Astrocyte of the spinal cord (primary cell): ENCODE measurements around the gene ECSCR.
"Not testable (repeated sequence)": the region's sequence is repeated elsewhere in the genome, so short reads cannot be mapped to it uniquely, and the experiment has no call there.

Experiments used
- DNase-seq: peaks from one replicate; pipeline ENCODE4 v3.0.0; 2011; ENCODE audit warnings: low read depth, low spot score
- H3K4me3 ChIP-seq: 2 replicates; pipeline ENCODE4 v1.5.1; 2011; ENCODE audit warnings: low read depth, mild to moderate bottlenecking, low read length, moderate library complexity
- in situ Hi-C: cut with HindIII; loops from 2 replicates; pipeline ENCODE4 v1.10.0; 2017; ENCODE audit warnings: low sequenced_read_pairs
- TF ChIP-seq, protein P1 (sequence below): IDR thresholded peaks from 2 replicates; pipeline ENCODE4 v1.5.1; 2012; ENCODE audit warnings: low read depth, mild to moderate bottlenecking, low read length, inconsistent platforms

The ECSCR gene, protein sequence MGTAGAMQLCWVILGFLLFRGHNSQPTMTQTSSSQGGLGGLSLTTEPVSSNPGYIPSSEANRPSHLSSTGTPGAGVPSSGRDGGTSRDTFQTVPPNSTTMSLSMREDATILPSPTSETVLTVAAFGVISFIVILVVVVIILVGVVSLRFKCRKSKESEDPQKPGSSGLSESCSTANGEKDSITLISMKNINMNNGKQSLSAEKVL

GRCh38 chr5:139462586-139463276 lies at the start of gene ECSCR:
Gene ECSCR (minus strand): TSS chr5:139462743. CDS start chr5:139462670, 73 bp downstream.
- in situ Hi-C loops = no loop called here
- peak; percentile 24 for DNase-seq
- H3K4me3 ChIP-seq = no peak within 1 kb of the TSS
- TF ChIP-seq, protein P1, sequence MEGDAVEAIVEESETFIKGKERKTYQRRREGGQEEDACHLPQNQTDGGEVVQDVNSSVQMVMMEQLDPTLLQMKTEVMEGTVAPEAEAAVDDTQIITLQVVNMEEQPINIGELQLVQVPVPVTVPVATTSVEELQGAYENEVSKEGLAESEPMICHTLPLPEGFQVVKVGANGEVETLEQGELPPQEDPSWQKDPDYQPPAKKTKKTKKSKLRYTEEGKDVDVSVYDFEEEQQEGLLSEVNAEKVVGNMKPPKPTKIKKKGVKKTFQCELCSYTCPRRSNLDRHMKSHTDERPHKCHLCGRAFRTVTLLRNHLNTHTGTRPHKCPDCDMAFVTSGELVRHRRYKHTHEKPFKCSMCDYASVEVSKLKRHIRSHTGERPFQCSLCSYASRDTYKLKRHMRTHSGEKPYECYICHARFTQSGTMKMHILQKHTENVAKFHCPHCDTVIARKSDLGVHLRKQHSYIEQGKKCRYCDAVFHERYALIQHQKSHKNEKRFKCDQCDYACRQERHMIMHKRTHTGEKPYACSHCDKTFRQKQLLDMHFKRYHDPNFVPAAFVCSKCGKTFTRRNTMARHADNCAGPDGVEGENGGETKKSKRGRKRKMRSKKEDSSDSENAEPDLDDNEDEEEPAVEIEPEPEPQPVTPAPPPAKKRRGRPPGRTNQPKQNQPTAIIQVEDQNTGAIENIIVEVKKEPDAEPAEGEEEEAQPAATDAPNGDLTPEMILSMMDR = no peak

DNA sequence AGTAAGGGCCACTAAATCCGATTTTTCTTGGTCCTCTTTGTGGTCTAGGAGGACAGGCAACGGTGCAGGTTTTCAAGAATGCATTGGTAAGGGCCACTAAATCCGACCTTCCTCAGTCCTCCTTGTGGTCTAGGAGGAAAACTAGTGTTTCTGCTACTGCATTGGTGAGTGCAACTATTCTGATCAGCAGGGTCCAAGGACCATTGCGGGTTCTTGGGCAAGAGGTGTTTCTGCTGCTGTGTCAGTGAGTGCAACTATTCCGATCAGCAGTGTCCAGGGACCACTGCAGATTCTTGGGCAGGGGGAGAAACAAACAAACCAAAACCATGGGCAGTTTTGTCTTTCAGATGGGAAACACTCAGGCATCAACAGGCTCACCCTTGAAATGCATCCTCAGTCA lies 42.2 kb upstream of the ECSCR start:
- in situ Hi-C loops = loop anchor here (25.0 kb wide), 1 partner anchor 92 kb away; the partner anchor contains the start of gene SPATA24
- not testable (repeated sequence) for H3K4me3 ChIP-seq

GRCh38 chr5:139503879-139504278 lies 41.3 kb upstream of the ECSCR start:
- in situ Hi-C loops = loop anchor here (25.0 kb wide), 1 partner anchor 92 kb away; the partner anchor contains the start of gene SPATA24

More for the DNA sequence above, 42.2 kb upstream of the ECSCR start:
- DNase-seq = not testable (repeated sequence)

GRCh38 chr5:139503036-139503817 lies 40.7 kb upstream of the ECSCR start:
- not testable (repeated sequence) for H3K4me3 ChIP-seq, DNase-seq
- in situ Hi-C loops = loop anchor here (25.0 kb wide), 1 partner anchor 91 kb away; the partner anchor contains the start of gene SPATA24

More at GRCh38 chr5:139503879-139504278, 41.3 kb upstream of the ECSCR start:
- DNase-seq, H3K4me3 ChIP-seq: not testable (repeated sequence)

GRCh38 chr5:139501381-139501780 lies 38.8 kb upstream of the ECSCR start:
- in situ Hi-C loops = loop anchor here (25.0 kb wide), 1 partner anchor 89 kb away; the partner anchor contains the start of gene SPATA24
- TF ChIP-seq, protein P1 = no peak
- H3K4me3 ChIP-seq = no peak overlapping the region
- no peak for DNase-seq

DNA sequence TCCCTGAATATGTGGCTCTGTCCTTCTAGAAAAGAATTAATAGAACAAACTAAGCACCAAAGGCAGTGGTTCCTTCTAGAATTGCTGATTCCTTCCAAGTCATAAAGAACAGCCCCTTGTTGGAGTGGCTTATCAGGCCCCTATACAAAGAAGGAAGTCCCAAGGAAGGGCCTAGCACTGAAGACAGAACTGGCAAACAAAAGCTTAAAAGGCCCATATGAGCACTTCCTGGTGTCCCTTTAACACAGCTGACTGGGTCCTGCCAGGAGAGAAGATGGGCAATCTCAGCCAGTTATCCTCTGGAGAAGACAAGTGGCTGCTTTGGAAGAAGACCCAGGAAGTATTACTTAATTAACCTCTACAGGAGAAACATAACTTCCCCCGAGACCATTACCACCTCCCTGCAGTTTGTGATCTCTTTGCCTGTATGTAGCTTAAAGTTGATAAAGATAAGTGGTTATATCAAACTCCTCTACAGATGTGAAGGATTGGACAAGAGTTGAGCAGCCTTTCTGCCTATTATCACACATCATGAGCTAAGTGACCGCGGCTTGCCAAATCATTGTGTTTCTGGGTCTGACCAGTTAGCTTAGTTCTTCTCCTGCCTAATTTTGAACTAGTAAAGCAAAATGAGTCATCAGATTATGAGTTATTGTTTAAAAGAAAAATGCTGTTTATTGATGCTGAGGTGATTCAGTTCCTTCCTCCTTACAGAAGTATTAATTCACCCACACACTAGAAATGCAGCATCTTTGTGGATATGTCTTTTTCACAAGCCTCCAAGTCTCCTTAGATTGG lies 33.3 kb upstream of the ECSCR start:
- H3K4me3 ChIP-seq = no peak overlapping the region
- in situ Hi-C loops = no loop called here
- TF ChIP-seq, protein P1 = no peak
- no peak for DNase-seq

GRCh38 chr5:139494832-139495231 lies 32.3 kb upstream of the ECSCR start:
- TF ChIP-seq, protein P1 = no peak
- DNase-seq = no peak
- no peak overlapping the region for H3K4me3 ChIP-seq
- in situ Hi-C loops = no loop called here
